ENCODE measurements around the gene MERTK. TPM values are rescaled to one million over a fixed set of nuclear protein-coding genes. Genes with fewer than 3 reads are reported as not detected.

Gene MERTK
- total and polyA plus RNA-seq, 2 of the 8 experiments (the other 6 are each of a cell fraction or from before 2014, with no cell fraction given): 6.5 to 7.0 TPM

GRCh38 chr2:111990375-111990774 is 92.0 kb downstream of the MERTK start:
- POLR2A ChIA-PET (ENCODE audit: partially characterized antibody): no interaction called here
- Histone ChIP-seq H3K56ac (replicated peaks; ENCODE audit: insufficient read length, low read depth, low read length) (no peak overlapping the region), H2BK120ac (replicated peaks; ENCODE audit: low read depth, low read length) (no peak overlapping the region), H3K36me3 (ENCODE audit: control insufficient read depth in 2 of 4, insufficient read depth in 4 of 4, low read length in 3 of 4) (no peaks in the 10 kb centered on the region), H3K23ac (ENCODE audit: insufficient read length) (no peak overlapping the region), H3K4me3 (ENCODE audit: extremely low read depth in 1 of 4, insufficient read depth in 2 of 4, low read depth in 3 of 4, low read length in 4 of 4) (no peak overlapping the region), H3K14ac (ENCODE audit: insufficient read length) (no peak overlapping the region), H3K79me1 (ENCODE audit: low read depth, low read length) (no peaks in the 10 kb centered on the region), H3K27ac (ENCODE audit: low read depth, low read length) (no peak overlapping the region), H4K8ac (ENCODE audit: extremely low read depth, insufficient read depth, low read length) (no peak overlapping the region), H3K79me2 (ENCODE audit: control insufficient read depth in 1 of 2, insufficient read depth in 2 of 2, low read length in 2 of 2) (no peaks in the 10 kb centered on the region), H3K9ac (replicated peaks in 1 of 4; ENCODE audit: extremely low read depth in 1 of 4, low read depth in 3 of 4, low read length in 3 of 4) (no peak overlapping the region), H2BK15ac (ENCODE audit: low read length) (no peak overlapping the region), H2AFZ (ENCODE audit: low read length) (no peak overlapping the region), H2AK5ac (ENCODE audit: low read depth, low read length) (no peak overlapping the region), H3K23me2 (ENCODE audit: low read depth, low read length) (no peaks in the 10 kb centered on the region), H3K18ac (ENCODE audit: extremely low read depth, low read length) (no peak overlapping the region), H3K4me1 (replicated peaks in 1 of 4; ENCODE audit: control insufficient read depth in 3 of 4, insufficient read depth in 4 of 4, low read length in 3 of 4) (no peaks in the 10 kb centered on the region), H4K5ac (ENCODE audit: insufficient read length, low read depth, low read length) (no peak overlapping the region), H4K20me1 (replicated peaks in 1 of 2; ENCODE audit: control insufficient read depth in 1 of 2, insufficient read depth in 2 of 2, low read length in 2 of 2) (no peaks in the 10 kb centered on the region), H2BK5ac (ENCODE audit: low read depth, low read length) (no peak overlapping the region), H3K27me3 (replicated peaks in 1 of 4; ENCODE audit: control insufficient read depth in 3 of 4, extremely low read depth in 1 of 4, insufficient read depth in 3 of 4, low read length in 3 of 4) (no peaks in the 10 kb centered on the region), H3K4ac (replicated peaks; ENCODE audit: insufficient read length, low read depth, low read length) (no peak overlapping the region), H2BK12ac (ENCODE audit: low read depth, low read length) (no peak overlapping the region), H3K4me2 (ENCODE audit: insufficient read depth in 1 of 2, low read depth in 2 of 2, low read length in 2 of 2) (no peak overlapping the region), H2BK20ac (ENCODE audit: low read length) (no peak overlapping the region), H4K91ac (replicated peaks; ENCODE audit: insufficient read length, low read length) (no peak overlapping the region), H3K9me3 (ENCODE audit: insufficient read depth in 2 of 2, low read depth in 1 of 2, low read length in 1 of 2) (no peaks in the 10 kb centered on the region)
- no peak for TF ChIP-seq RFX5 (IDR thresholded peaks at IDR 0.05; ENCODE audit: borderline replicate concordance, low read depth, low read length)
- no peak for TF ChIP-seq NANOG (IDR thresholded peaks at IDR 0.05; ENCODE audit: insufficient read depth, low read depth, low read length, poor library complexity, severe bottlenecking)
- TF ChIP-seq POU5F1 (IDR thresholded peaks at IDR 0.05; ENCODE audit: low read depth, low read length): no peak
- no peak for TF ChIP-seq GABPA (IDR thresholded peaks at IDR 0.05; ENCODE audit: borderline replicate concordance, insufficient read depth, low read length)
- 90% methylated on average over 3 of the region's 3 CpGs; no CpG with 5 or more reads in 1 of the 2 experiments for WGBS, 2 experiments (ENCODE audit: extremely low coverage in 1 of 2, insufficient coverage in 1 of 2, insufficient read length in 1 of 2, insufficient replicate concordance in 2 of 2, low coverage in 1 of 2, low lambda C conversion rate in 2 of 2, missing lambda C conversion rate in 1 of 2)
- CTCF ChIA-PET (ENCODE audit: partially characterized antibody): interaction anchor here (2.1 kb wide), 1 partner anchor 11 kb away, joined by 7 read pairs; no protein-coding TSS in a partner anchor
- FAIRE-seq (no peak), DNase-seq (ENCODE audit: low read depth in 1 of 2, low spot score in 2 of 2) (peak in 1 of 2 experiments; percentile 3)

All from H1 (cell line).